GM19467 (cell line): Measurements from ENCODE around the gene SLC10A6.
"Not testable (repeated sequence)": the region's sequence is repeated elsewhere in the genome, so short reads cannot be mapped to it uniquely, and the experiment has no call there.

Experiments
- ATAC-seq: cut with Tn5 transposase; IDR thresholded peaks from one replicate; pipeline ENCODE4 v1.9.1; 2021; ENCODE audit warnings: mild to moderate bottlenecking, moderate library complexity; ENCODE audit not compliant: unreplicated experiment

The SLC10A6 gene, protein sequence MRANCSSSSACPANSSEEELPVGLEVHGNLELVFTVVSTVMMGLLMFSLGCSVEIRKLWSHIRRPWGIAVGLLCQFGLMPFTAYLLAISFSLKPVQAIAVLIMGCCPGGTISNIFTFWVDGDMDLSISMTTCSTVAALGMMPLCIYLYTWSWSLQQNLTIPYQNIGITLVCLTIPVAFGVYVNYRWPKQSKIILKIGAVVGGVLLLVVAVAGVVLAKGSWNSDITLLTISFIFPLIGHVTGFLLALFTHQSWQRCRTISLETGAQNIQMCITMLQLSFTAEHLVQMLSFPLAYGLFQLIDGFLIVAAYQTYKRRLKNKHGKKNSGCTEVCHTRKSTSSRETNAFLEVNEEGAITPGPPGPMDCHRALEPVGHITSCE

DNA sequence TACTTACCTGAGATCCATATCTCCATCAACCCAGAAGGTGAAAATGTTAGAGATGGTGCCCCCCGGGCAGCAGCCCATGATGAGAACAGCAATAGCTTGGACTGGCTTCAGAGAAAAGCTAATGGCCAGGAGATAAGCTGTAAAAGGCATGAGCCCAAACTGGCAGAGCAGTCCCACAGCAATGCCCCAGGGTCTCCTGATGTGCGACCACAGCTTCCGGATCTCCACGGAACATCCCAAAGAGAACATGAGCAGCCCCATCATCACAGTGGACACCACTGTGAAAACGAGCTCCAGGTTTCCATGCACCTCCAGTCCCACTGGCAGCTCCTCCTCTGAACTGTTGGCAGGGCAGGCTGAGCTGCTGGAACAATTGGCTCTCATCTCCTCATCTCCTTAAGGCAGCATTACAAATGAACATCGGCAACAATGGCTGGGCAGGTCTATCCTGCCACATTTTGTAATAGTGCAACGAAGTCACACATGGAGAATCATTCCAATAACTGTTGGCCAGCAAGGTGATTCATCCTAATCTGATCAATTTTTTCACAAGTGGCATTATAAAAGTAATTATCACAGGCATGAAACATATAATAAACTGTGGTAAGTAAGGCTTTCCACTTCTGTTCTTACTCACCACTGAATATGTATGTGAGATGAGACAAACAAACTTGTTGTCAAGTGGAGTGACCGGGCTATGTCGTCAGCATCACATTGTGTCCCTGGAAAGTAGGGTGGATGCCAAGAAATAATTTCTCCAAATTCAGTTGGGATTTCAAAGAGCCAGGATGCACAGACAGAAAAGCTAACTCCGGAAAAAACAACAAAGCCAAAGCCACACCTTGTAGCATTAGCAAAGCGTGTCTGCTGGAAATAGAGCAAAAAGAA, at the start of gene SLC10A6:
Gene SLC10A6, minus strand, starts transcription at position 653 of the 888 bp plus-strand sequence. Its CDS starts 269 bp downstream, at position 384.
- ATAC-seq, result no peak

DNA sequence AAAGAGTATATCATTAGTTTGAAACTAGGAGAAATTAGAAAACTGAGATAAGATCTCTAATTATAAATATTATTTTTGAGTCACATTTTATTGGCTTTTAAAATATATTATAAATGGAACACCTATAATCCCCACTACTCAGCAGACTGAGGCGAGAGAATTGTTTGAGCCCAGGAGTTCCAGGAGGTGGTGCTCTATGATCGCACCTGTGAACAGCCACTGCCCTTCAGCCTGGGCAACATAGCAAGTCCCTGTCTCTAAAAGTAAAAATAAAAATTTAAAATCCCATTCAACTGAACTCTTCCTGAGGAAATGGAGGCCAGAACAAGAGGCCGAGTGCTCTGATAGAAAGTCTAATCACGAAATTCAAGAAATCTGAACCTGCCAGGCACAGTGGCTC, 49.4 kb upstream of the SLC10A6 start:
- no peak for ATAC-seq

DNA sequence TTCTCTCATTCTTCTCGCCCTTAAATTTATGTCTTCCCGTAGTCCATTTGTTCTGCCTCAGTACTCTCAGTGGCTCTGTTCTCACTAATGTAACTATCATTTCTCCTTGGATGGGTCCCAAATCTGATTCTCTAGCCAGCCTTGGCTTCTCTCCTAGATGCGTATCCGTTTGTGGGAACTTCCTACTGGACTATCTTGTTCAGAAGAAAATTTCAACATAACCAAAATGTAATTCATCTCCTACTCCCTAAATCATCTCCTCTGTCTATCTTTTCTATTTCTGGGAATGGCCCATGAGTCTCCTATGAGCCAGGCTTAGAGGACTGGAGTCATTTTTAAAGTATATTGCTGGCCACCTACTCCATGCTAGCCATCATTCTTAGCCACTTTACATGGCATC, 47.4 kb upstream of the SLC10A6 start:
- no peak for ATAC-seq

DNA sequence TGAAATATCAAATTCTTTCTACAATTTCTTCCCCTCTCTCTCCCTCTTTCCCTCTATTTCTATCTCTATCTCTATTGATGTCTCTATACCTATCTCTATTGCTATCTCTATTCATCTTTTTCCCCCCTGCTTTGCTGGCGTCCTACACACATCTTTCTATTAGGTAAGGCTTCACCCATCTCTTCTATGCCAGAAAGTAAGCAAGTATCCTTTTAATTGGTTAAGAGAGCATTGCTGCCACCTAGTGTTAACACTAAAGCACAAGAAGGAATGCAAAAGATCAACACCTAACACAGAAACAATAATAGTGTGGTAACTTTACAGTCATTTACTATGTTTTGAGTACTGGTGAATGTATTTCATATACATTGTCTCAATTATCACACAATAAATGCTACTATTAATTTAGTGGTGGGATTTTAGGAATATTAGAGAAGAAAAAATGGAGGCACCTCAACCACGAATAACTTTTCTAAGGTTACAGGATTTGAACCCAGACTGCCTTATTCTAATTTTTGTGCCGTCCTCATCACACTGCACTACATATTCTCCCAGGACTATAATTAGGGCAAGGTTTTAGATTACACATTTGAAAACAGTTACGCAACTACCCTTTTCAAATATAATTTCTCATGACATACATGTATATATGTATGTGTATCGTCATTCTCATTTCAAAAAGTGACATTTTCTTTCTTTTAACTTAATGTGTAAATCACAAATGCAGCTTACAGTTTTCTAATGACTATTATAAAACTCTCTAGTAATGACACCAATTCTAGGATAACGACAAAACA, 46.7 kb upstream of the SLC10A6 start:
- ATAC-seq, result no peak

DNA sequence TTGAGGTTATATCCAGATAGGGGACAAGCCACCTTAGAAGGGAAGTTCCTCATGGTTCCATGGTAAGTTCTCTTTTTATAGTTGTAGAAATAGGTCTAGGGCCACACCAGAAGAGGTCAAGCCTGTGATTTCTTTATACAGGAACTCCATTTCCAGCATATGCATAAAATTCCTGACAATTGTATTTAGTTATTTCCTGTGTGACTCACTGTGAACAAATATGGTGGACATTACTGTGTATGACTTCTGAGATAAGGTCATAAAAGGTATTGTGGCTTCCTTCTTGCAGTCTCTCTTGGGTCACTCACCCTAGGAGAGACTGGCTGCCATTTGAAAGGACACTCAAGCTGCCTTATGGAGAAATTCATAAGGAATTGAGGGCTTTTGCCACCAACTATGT, 45.3 kb upstream of the SLC10A6 start:
- ATAC-seq, result no peak

DNA sequence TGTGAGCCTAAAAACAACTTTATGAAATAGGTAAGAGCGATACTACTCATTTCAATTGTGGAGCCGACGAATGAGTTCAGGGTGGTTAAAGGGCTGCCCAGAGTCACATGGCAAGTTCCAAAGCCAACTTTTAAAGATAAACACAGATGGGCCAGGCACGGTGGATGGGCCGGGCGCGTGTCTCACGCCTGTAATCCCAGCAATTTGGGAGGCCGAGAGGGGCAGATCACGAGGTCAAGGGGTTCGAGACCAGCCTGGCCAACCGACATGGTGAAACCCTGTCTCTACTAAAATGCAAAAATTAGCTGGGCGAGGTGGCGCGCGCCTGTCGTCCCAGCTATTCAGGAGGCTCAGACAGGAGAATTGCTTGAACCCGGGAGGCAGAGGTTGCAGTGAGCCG, 44.0 kb upstream of the SLC10A6 start:
- no peak for ATAC-seq

DNA sequence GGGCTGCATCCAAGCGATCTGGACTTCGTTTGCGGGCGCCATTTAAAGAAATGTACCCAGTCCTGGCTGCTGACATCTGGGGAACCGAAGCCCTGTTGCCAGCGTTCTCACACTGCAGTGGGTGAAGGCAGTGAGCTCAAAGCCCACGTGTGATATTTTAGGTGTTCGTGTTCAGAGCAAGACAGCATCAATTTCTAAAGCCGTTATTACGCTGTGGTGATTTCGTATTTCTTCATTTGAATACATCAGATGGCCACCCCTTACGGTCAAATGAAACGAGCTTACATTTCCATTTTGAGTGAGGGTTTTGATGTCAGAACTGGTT, 43.4 kb upstream of the SLC10A6 start:
- ATAC-seq, result no peak

DNA sequence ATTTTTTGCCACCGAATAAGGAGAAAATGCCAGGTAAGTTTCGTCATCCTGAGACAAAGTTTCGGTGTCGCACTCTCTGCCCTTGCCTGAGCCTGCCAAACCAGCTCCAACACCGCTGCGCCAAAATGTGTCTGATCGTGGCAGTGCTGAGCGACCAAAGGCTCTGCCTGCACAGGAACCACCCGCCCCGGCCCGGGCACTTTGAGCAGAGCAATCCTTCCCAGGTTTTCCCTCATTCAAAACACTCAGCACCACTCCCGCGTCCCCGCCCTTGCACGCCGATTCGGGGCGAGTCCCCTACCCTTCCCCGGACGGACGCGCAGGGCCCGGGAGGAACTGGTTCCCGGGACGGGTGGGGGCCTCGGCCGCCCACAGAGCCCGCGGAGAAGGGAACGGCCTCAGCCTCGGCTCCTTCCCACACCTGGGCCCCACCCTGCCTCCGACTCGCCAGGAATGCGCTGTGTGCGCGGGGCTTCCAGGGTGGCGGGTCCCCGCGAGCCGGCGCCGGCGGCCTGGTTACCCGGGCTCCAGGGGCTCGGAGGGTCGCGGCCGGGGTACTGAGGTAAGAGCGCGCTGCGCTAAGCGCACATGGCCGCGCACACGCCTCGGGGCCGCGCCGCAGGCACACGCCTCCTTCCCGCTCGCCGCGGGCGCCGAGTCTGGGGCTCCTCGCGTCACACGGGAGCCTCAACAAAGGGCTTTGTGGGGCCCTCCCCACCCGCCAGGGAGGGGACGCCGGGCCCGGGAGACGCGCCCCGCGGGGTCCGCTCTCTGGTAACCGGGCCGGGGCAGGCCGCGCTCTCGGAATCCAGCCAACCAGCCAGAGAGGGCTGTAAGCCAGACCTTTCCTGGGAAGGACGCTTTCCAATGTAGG, 42.8 kb upstream of the SLC10A6 start, which contains the start of gene C4orf36:
Gene C4orf36, minus strand, starts transcription at position 661 of the 874 bp plus-strand sequence. CDS start 902 bp downstream, outside the sequence.
- ATAC-seq, result no peak

DNA sequence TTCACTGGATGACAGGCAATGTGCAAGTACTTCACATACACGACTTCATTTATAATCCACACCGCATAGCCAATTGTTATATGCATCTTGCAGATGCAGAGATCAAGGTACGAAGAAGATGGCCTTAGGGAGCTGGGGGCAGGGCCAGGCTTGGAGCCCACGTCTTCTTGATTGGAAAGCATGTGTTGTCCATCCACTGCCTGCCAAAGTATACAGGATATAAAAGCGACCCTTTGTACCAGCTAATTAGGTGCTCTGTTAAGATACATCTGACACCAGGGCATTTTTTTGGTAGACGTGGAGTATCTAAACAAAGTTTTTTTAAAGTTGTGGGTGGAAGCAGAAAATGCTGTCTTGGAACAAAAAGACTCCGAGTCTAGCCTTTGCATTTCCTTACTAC, 41.6 kb upstream of the SLC10A6 start:
- no peak for ATAC-seq

DNA sequence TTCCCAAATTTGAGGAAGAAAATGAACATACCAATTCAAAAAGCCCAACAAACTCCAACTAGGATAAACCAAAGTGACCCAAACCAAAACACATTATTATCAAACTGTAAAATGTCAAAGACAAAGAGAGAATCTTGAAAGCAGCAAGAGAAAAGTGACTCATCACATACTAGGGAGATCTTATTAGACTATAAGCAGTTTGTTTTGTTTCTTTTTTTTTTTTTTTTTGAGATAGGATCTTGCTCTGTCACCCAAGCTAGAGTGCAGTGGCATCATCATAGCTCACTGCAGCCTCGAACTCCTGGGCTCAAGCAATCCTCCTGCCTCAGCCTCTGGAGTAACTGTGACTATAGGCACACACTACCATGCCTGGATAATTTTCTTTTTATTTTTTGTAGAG, 30.5 kb upstream of the SLC10A6 start:
- ATAC-seq, result no peak

DNA sequence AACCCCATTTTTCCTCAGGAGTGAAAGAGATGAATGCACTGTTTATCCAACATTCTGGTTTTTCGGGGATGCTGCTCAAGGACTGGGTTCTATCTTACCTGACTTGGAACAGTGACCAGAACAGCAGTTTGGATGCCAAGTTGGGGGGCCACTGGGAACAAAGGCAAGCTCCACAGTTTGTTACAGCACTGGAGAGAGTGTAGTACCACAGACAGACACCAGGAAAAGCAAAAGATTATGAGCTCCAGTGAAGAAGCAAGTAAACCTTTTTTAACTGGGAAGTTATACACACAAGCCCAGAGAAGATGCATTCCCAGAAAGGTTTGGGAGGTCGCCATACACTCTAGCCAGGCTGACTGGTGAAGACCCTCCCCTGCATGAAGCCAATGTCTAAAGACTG, 29.5 kb upstream of the SLC10A6 start:
- no peak for ATAC-seq

DNA sequence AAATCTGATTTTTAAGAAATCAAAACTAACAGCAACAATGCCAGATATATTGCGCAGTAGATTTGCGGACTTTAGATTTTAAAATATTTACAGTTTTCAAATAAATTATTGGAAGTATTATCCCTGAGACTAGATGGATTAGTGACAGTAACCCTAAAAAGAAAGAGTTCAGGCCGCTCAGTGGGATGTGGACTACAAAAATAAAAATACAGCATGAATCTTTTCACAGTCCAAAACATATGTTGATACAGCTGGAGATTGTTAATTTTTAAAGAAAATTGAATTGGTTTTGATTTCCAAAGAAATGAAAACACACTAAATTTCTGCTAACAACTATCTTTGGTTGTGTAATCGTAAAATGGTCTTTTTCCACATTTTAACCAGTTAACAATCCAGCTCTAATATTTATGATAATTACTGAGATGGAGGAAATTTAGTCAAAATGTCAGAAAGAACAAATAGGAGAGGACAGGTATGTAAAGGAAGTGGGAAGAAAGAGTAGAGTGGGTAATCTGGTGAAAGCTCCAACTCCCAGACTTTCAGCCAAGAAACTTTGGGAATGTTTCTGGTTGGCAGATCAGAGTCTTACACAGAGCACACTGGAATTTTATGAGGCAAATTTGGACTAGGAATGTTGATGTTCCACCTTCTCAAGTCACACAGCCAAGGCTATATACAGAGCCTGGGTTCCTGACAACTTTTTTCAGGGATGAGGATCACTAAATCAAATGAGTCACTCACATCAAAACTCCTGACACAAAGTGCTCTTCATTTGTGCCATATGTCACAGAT, 27.9 kb upstream of the SLC10A6 start:
- no peak for ATAC-seq

DNA sequence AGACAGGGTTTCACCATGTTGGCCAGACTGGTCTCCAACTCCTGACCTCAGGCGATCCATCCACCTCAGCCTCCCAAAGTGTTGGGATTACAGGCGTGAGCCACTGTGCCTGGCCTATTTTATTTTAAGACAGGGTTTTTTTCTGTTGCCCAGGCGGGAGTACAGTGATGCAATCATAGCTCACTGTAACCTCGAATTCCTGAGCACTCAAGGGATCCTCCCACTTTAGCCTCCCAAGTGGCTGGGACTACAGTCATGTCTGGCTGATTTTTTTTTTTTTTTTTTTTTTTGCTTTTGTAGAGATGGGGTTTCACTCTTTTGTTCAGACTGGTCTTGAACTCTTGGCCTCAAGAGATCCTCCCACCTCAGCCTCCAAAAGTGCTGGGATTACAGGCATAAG, 26.3 kb upstream of the SLC10A6 start:
- not testable (repeated sequence) for ATAC-seq

DNA sequence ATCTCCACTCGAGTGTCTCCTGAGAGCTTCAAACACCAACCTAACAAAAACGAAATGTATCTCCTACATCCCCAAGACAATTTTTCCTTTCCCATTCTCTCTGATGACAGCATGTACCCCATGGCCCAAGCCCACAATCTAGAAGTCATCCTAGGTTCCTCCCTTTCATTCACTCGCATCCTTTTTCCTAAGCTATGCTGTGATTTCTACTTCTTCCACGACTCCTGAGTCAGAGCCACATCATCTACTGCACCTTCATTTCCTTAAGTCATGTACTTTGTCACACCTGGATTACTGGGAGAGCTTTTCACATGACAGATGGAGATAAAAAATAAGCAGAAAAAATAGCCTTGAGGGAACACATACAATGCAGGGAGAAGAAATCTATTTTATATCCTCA, 23.0 kb upstream of the SLC10A6 start:
- no peak for ATAC-seq

DNA sequence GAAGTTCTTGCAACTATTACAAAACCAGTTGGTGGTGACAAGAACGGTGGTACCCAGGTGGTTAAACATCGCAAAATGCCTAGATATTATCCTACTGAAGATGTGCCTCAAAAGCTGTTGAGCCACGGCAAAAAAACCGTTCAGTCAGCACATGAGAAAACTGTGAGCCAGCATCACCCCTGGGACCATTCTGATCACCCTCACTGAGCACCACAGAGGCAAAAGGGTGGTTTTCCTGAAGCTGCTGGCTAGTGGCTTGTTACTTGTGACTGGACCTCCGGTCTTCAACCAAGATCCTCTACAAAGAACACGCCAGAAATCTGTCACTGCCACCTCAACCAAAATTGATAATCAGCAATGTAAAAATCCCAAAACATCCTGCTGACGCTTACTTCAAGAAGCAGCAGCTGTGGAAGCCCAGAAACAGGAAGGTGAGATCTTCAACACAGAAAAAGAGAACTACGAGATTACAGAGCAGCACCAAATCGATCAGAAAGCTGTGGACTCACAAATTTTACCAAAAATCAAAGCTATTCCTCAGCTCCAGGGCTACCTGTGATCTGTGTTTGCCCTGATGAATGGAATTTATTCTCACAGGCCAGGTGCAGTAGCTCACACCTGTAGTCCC, 21.4 kb upstream of the SLC10A6 start:
- ATAC-seq, result no peak

DNA sequence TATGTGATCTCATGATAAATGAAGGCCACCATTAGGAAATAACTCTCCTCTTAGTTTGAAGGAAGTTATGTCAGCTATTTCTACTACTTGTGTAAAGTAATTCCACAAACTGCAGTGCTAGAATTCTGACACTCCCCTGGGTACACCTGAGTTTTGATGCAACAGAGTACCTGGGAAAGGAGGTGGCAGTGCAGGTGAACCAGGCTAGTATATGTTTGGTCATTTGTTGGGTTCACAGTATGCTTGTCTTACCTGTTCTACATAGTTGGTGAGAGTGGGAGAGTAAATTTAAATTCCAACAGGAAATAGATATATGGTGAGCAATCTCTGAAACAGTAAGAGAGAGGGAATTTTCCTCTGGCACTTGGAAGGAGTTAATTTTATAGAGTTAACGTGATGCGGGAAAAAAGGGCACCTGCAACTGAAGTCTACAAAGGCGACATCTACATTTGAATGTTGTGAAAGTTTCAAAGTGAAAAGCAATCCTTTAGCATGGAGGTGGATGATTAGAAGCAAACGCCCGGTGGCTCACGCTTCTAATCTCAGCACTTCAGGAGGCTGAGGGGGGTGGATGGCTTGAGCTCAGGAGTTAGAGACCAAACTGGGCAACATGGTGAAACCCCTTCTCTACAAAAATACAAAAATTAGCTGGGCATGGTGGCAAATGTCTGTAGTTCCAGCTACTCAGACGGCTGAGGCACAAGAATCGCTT, 8.3 kb upstream of the SLC10A6 start:
- no peak for ATAC-seq

DNA sequence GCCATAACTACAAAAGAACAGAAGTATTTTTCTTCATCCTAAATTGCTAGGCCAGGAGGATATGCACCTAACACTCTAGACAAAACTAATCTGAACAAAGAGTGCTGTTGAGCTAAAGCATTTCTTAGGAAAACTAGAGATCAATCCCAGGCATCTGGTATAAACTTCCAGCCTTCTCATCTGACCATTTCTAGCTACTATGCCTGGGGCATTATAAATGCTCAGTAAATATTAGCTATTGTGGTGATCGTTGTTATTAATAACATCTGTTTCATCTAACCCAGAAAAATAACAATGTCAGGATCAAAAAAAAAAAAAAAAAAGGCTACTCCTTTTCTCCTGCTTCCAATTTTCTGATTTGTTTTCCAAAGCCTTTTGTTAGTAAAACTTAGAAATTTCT, 7.7 kb upstream of the SLC10A6 start:
- ATAC-seq, result no peak

DNA sequence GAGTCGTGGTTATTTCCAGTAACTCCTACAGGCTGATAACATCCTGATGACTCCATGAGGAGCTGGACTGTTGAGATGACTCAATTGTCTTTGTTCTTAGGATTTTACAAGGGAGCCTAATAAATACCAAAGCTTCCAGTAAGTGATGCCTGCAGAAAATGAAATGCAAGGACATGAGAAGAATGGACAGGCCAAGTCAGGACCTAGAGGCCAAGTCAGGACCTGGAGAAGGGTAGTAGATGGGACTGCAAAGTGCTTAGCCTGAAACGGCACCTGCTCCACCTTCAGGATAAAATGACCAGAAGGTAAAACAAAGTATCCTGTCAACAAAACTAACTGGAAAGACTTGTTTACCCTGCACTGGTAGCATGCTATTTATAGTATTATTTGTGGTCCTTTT, 6.4 kb upstream of the SLC10A6 start:
- no peak for ATAC-seq
